22Rv1 (cell line): ENCODE data around the gene FAM204A.
A peak's percentile ranks its signal among the peaks of the same experiment; 100 is the strongest.

ENCODE experiments used
- H3K27ac ChIP-seq: fragments of 450-650 bp; 2 replicates; pipeline ENCODE4 v1.5.1; 2017
- ZFX ChIP-seq: fragments of 450-650 bp; IDR thresholded peaks from 2 replicates; pipeline ENCODE4 v1.6.1; 2017; ENCODE audit warnings: antibody characterized with exemption, borderline replicate concordance
- TF ChIP-seq, protein P1 (sequence below): fragments of 450-650 bp; IDR thresholded peaks from 2 replicates; pipeline ENCODE4 v1.5.1; 2017; ENCODE audit warnings: mild to moderate bottlenecking

FAM204A gene

GRCh38 chr10:118341791-118342637 lies at the start of gene FAM204A:
Gene FAM204A (minus strand): TSS chr10:118342324. CDS start chr10:118336415, 5,909 bp downstream.
- TF ChIP-seq, protein P1, sequence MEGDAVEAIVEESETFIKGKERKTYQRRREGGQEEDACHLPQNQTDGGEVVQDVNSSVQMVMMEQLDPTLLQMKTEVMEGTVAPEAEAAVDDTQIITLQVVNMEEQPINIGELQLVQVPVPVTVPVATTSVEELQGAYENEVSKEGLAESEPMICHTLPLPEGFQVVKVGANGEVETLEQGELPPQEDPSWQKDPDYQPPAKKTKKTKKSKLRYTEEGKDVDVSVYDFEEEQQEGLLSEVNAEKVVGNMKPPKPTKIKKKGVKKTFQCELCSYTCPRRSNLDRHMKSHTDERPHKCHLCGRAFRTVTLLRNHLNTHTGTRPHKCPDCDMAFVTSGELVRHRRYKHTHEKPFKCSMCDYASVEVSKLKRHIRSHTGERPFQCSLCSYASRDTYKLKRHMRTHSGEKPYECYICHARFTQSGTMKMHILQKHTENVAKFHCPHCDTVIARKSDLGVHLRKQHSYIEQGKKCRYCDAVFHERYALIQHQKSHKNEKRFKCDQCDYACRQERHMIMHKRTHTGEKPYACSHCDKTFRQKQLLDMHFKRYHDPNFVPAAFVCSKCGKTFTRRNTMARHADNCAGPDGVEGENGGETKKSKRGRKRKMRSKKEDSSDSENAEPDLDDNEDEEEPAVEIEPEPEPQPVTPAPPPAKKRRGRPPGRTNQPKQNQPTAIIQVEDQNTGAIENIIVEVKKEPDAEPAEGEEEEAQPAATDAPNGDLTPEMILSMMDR, result no peak
- TF ChIP-seq ZFX, result no peak
- H3K27ac ChIP-seq, result peak within 1 kb of the TSS; percentile 63

DNA sequence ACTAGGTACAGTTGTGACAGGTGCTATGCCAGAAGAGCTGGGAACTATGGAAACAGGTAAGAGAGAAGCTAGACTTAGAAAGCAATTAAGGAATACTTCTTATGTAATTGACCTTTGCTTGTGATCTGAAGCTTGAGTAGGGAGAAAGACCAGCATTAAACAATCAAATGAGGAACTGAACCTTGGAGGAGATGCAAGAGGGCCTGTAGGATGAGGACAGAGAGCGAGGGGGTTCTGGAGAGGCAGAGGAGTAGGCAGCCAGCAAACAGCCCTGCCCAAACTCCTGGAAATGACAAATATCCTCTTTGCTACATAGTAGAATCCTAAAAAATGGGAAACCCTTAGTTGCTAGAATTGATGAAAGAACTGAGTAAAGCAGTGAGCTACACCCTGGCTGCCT lies 41.6 kb upstream of the FAM204A start:
- no peak overlapping the region for H3K27ac ChIP-seq
- no peak for TF ChIP-seq ZFX
- TF ChIP-seq, protein P1, result no peak

GRCh38 chr10:118383063-118383689 lies 41.1 kb upstream of the FAM204A start:
- TF ChIP-seq, protein P1, result no peak
- no peak for TF ChIP-seq ZFX
- no peak overlapping the region for H3K27ac ChIP-seq

GRCh38 chr10:118374404-118374803 lies 32.3 kb upstream of the FAM204A start:
- no peak overlapping the region for H3K27ac ChIP-seq
- TF ChIP-seq ZFX, result no peak

GRCh38 chr10:118373786-118374185 lies 31.7 kb upstream of the FAM204A start:
- H3K27ac ChIP-seq, result no peak overlapping the region
- TF ChIP-seq, protein P1, result no peak

DNA sequence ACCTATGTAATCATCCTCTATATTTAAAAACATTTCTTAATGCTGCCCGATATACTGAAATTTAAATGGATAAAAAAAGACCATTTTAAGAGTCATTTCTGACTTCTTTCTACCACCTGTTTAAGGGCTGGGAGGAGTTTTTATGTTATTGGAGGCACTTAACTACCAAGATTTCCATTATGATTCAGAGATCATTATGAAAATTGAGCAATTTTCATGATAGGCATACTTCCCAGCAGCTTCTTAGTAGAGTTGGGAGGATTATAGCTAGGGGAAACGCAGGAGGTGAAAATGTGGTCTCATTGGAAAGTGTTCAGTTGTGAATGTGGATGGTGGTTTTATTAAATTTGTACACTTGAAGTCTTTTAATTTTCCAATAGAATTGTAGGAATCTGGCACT lies 28.4 kb upstream of the FAM204A start:
- TF ChIP-seq, protein P1, result no peak
- no peak for TF ChIP-seq ZFX
- no peak overlapping the region for H3K27ac ChIP-seq

DNA sequence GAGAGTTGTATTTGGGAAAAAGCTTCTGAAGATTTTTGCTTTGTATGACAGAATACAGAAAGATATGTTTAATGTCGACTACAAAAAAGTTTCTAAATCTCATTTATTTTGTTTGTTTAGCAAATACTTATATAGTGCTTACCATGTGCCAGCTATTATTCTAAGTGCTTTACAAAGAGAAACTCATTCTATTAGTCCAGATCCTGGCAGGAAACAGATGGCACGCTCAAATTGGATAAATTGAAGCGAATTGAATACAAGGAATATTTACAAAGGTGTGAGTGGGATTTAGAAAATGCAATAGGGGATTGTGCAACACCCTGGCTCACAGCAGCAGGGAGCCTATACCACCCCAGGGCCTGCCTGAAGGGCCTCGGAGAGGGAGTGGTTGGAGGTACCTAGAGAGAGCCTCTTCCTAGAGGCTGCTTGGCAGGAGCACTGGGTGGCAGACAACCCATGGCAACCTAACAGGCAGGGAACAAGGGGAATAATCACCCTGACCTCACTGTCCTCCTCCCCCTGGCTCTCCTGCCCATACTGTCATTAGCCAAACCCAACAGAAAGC lies 27.6 kb upstream of the FAM204A start:
- no peak overlapping the region for H3K27ac ChIP-seq
- TF ChIP-seq, protein P1, result no peak
- no peak for TF ChIP-seq ZFX
